OCI-LY1 (cell line): ENCODE results near the gene MARCOL.
A peak's percentile ranks its signal among the peaks of the same experiment; 100 is the strongest.
"Not testable (repeated sequence)": the region's sequence is repeated elsewhere in the genome, so short reads cannot be mapped to it uniquely, and the experiment has no call there.

Source experiments
- H2AFZ ChIP-seq: fragments of 200-600 bp; sonication (generic), shearing (Covaris generic); 2 replicates; pipeline ENCODE4 v1.6.0; 2014; ENCODE audit warnings: antibody characterized with exemption, mild to moderate bottlenecking, low read length
- H3F3A ChIP-seq: fragments of 200-600 bp; sonication (generic), shearing (Covaris generic); 2 replicates; pipeline ENCODE4 v1.6.0; 2014; ENCODE audit warnings: mild to moderate bottlenecking, antibody characterized with exemption, low read length, moderate library complexity; ENCODE audit not compliant: insufficient read depth
- H3K27ac ChIP-seq: fragments of 200-600 bp; sonication (generic); 2 replicates; pipeline ENCODE4 v1.5.1; 2014; ENCODE audit warnings: low read length, mixed run types, mild to moderate bottlenecking, low read depth; ENCODE audit not compliant: poor library complexity, severe bottlenecking
- H3K27me3 ChIP-seq: fragments of 200-600 bp; sonication (generic); 2 replicates; pipeline ENCODE4 v1.6.0; 2014; ENCODE audit warnings: antibody characterized with exemption, mild to moderate bottlenecking, low read length, moderate library complexity; ENCODE audit not compliant: insufficient read depth
- H3K36me3 ChIP-seq: fragments of 200-600 bp; sonication (generic); 2 replicates; pipeline ENCODE4 v1.6.1; 2014; ENCODE audit warnings: mild to moderate bottlenecking, antibody characterized with exemption, low read length, moderate library complexity, mixed read lengths; ENCODE audit not compliant: insufficient read depth
- H3K4me1 ChIP-seq: fragments of 200-600 bp; sonication (generic); 2 replicates; pipeline ENCODE4 v1.5.1; 2014; ENCODE audit warnings: mild to moderate bottlenecking, low read length, moderate library complexity; ENCODE audit not compliant: insufficient read depth, severe bottlenecking
- H3K4me2 ChIP-seq: fragments of 200-600 bp; sonication (generic), shearing (Covaris generic); 2 replicates; pipeline ENCODE4 v1.6.1; 2014; ENCODE audit warnings: low read length
- H3K4me3 ChIP-seq: fragments of 200-600 bp; sonication (generic); 2 replicates; pipeline ENCODE4 v1.5.1; 2014; ENCODE audit warnings: low read length, low read depth, mild to moderate bottlenecking, mixed read lengths; ENCODE audit not compliant: poor library complexity, severe bottlenecking
- H3K79me2 ChIP-seq: fragments of 200-600 bp; shearing (Covaris generic); 2 replicates; pipeline ENCODE4 v1.6.1; 2016; ENCODE audit warnings: mixed run types, low read length, mixed read lengths; ENCODE audit not compliant: insufficient read depth
- H3K9ac ChIP-seq: fragments of 200-600 bp; sonication (generic), shearing (Covaris generic); 2 replicates; pipeline ENCODE4 v1.6.1; 2014; ENCODE audit warnings: mild to moderate bottlenecking, low read length, mixed read lengths
- H3K9me2 ChIP-seq: fragments of 200-600 bp; sonication (generic), shearing (Covaris generic); 2 replicates; pipeline ENCODE4 v1.6.1; 2014; ENCODE audit warnings: low read depth, mild to moderate bottlenecking, low read length, mixed read lengths
- H3K9me3 ChIP-seq: fragments of 200-600 bp; shearing (Covaris generic); 2 replicates; pipeline ENCODE4 v1.6.1; 2014; ENCODE audit warnings: low read length, mixed read lengths
- H4K20me1 ChIP-seq: fragments of 200-600 bp; sonication (generic), shearing (Covaris generic); 2 replicates; pipeline ENCODE4 v1.6.0; 2016; ENCODE audit warnings: mild to moderate bottlenecking, low read length; ENCODE audit not compliant: insufficient read depth
- CTCF ChIP-seq: fragments of 200-600 bp; sonication (generic), shearing (Covaris generic); IDR thresholded peaks from 2 replicates; pipeline ENCODE4 v1.5.1; 2017; ENCODE audit warnings: mild to moderate bottlenecking, antibody characterized with exemption, low read length, moderate library complexity, mixed read lengths
- EZH2 ChIP-seq: fragments of 200-600 bp; sonication (generic), shearing (Covaris generic); IDR thresholded peaks from 2 replicates; pipeline ENCODE4 v1.8.0; 2017; ENCODE audit warnings: borderline replicate concordance, mixed run types, mild to moderate bottlenecking, antibody characterized with exemption, low read length, moderate library complexity, mixed read lengths

The MARCOL gene

GRCh38 chr5:148268566-148268965, 30.2 kb downstream of the MARCOL start, which contains the start of gene SPINK13:
TSS of gene SPINK13 (plus strand) at chr5:148268794. CDS start at chr5:148270073, 1,279 bp downstream.
- no peak within 1 kb of the TSS for H3K4me3 ChIP-seq
- no peaks in the 10 kb centered on the region for H3K9me3 ChIP-seq
- no peaks in the 10 kb centered on the region for H3K4me1 ChIP-seq
- no peaks in the 10 kb centered on the region for H4K20me1 ChIP-seq
- TF ChIP-seq CTCF (no peak), EZH2 (no peak)
- no peak within 1 kb of the TSS for H2AFZ ChIP-seq
- H3K36me3 ChIP-seq: no peaks in the 10 kb centered on the region
- H3F3A ChIP-seq: no peaks in the 10 kb centered on the region
- no peaks in the 10 kb centered on the region for H3K27me3 ChIP-seq
- H3K9ac ChIP-seq: no peak within 1 kb of the TSS
- no peaks in the 10 kb centered on the region for H3K9me2 ChIP-seq
- no peaks in the 10 kb centered on the region for H3K79me2 ChIP-seq
- H3K4me2 ChIP-seq: no peak within 1 kb of the TSS
- H3K27ac ChIP-seq: no peak within 1 kb of the TSS

- H3K27ac ChIP-seq, H2AFZ ChIP-seq, H4K20me1 ChIP-seq, H3K9me2 ChIP-seq, H3K4me3 ChIP-seq, H3K9me3 ChIP-seq, H3K36me3 ChIP-seq, H3K27me3 ChIP-seq, H3K4me2 ChIP-seq, H3F3A ChIP-seq, H3K79me2 ChIP-seq, H3K4me1 ChIP-seq, H3K9ac ChIP-seq: not testable (repeated sequence)
Measured at GRCh38 chr5:148275129-148275528, 36.8 kb downstream of the MARCOL start.

- H2AFZ ChIP-seq, H3F3A ChIP-seq, H3K36me3 ChIP-seq, H3K27me3 ChIP-seq, H3K27ac ChIP-seq, H4K20me1 ChIP-seq, H3K79me2 ChIP-seq, H3K9ac ChIP-seq, H3K9me3 ChIP-seq, H3K9me2 ChIP-seq: not testable (repeated sequence)
- peaks cover 21% of the 10 kb centered on the region for H3K4me1 ChIP-seq
- peak overlapping the region; percentile 31 for H3K4me3 ChIP-seq
- peak overlapping the region; percentile 46; the same call in 1 of the 2 replicates for H3K4me2 ChIP-seq
Measured at GRCh38 chr5:148280893-148281292, 42.6 kb downstream of the MARCOL start.

DNA sequence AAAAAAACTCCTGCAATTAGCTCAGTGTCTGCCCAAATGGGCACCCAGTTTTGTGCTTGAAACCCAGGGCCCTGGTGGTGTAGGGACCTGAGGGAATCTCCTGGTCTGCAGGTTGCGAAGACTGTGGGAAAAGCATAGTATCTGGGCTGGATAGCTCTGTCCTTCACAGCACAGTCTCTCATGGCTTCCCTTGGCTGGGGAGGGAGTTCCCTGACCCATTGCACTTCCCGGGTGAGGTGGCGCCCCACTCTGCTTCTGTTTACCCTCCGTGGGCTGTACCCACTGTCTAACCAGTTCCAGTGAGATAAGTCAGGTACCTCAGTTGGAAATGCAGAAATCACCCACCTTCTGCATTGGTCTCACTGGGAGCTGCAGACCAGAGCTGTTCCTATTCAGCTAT, 43.0 kb downstream of the MARCOL start:
- H4K20me1 ChIP-seq, H3F3A ChIP-seq, H3K9me3 ChIP-seq, H3K36me3 ChIP-seq, H3K27me3 ChIP-seq, H3K27ac ChIP-seq, H3K79me2 ChIP-seq, H3K9me2 ChIP-seq, H2AFZ ChIP-seq, H3K9ac ChIP-seq: not testable (repeated sequence)
- Histone ChIP-seq H3K4me2 (peak overlapping the region; percentile 46; the same call in 1 of the 2 replicates), H3K4me3 (peak overlapping the region; percentile 31), H3K4me1 (peaks cover 21% of the 10 kb centered on the region)
